GM23338 (cell line): ENCODE data around the gene COL16A1. TPM values are rescaled to one million over a fixed set of nuclear protein-coding genes. Genes with fewer than 3 reads are reported as not detected.

Experiments
- ATAC-seq: fragments of 200-7000 bp; cut with Tn5 transposase; 3 replicates; pipeline ENCODE4 v1.9.1; 2020
- DNase-seq: peaks from one replicate; pipeline ENCODE4 v3.0.0-alpha.2; 2015; ENCODE audit warnings: low spot score
- H2AFZ ChIP-seq: fragments of 200-600 bp; sonication (generic); 2 replicates; pipeline ENCODE4 v1.8.0; 2016; ENCODE audit warnings: antibody characterized with exemption, mild to moderate bottlenecking, moderate library complexity
- H3F3A ChIP-seq: fragments of 200-600 bp; sonication (generic); replicated peaks from 2 replicates; pipeline ENCODE4 v1.8.0; 2017; ENCODE audit warnings: antibody characterized with exemption, mixed run types, low read depth
- H3K27ac ChIP-seq: fragments of 200-600 bp; sonication (generic); 2 replicates; pipeline ENCODE4 v1.6.1; 2016; ENCODE audit warnings: low read depth
- H3K27me3 ChIP-seq: fragments of 200-600 bp; sonication (generic); 2 replicates; pipeline ENCODE4 v1.8.0; 2016; ENCODE audit warnings: mild to moderate bottlenecking, mixed run types, moderate library complexity; ENCODE audit not compliant: insufficient read depth
- H3K36me3 ChIP-seq: fragments of 200-600 bp; sonication (generic); 2 replicates; pipeline ENCODE4 v1.8.0; 2016; ENCODE audit warnings: mild to moderate bottlenecking; ENCODE audit not compliant: insufficient read depth
- H3K4me1 ChIP-seq: fragments of 200-600 bp; sonication (generic); 2 replicates; pipeline ENCODE4 v1.8.0; 2016; ENCODE audit warnings: mild to moderate bottlenecking, moderate library complexity; ENCODE audit not compliant: insufficient read depth
- H3K4me2 ChIP-seq: fragments of 200-600 bp; sonication (generic); 2 replicates; pipeline ENCODE4 v1.7.1; 2017; ENCODE audit warnings: mixed run types
- H3K4me3 ChIP-seq: fragments of 200-600 bp; sonication (generic); 2 replicates; pipeline ENCODE4 v1.6.1; 2016; ENCODE audit warnings: mixed run types
- H3K79me2 ChIP-seq: fragments of 200-600 bp; sonication (generic); replicated peaks from 2 replicates; pipeline ENCODE4 v1.8.0; 2017; ENCODE audit warnings: mild to moderate bottlenecking; ENCODE audit not compliant: insufficient read depth
- H3K9me2 ChIP-seq: fragments of 200-600 bp; sonication (generic); 2 replicates; pipeline ENCODE4 v1.8.0; 2017; ENCODE audit not compliant: insufficient read depth
- H4K20me1 ChIP-seq: fragments of 200-600 bp; sonication (generic); replicated peaks from 2 replicates; pipeline ENCODE4 v1.8.0; 2017; ENCODE audit warnings: mild to moderate bottlenecking; ENCODE audit not compliant: insufficient read depth
- H3K27ac Mint-ChIP-seq: 2 replicates; pipeline ENCODE4 v1.8.0; 2020; ENCODE audit warnings: inconsistent platforms, mild to moderate bottlenecking, moderate library complexity, mixed read lengths
- H3K27me3 Mint-ChIP-seq: 3 replicates; pipeline ENCODE4 v1.8.0; 2022; ENCODE audit warnings: low read depth, mild to moderate bottlenecking, moderate library complexity, mixed read lengths, inconsistent platforms; ENCODE audit not compliant: insufficient read depth, poor library complexity
- H3K36me3 Mint-ChIP-seq: 3 replicates; pipeline ENCODE4 v1.8.0; 2021; ENCODE audit warnings: low read depth, mild to moderate bottlenecking, inconsistent platforms, moderate library complexity, mixed read lengths
- H3K4me1 Mint-ChIP-seq: 3 replicates; pipeline ENCODE4 v1.8.0; 2020; ENCODE audit warnings: mild to moderate bottlenecking, inconsistent platforms, mixed read lengths
- H3K4me3 Mint-ChIP-seq: 3 replicates; pipeline ENCODE4 v1.8.0; 2021; ENCODE audit warnings: moderate library complexity, mild to moderate bottlenecking, inconsistent platforms, mixed read lengths
- H3K9me3 Mint-ChIP-seq: 3 replicates; pipeline ENCODE4 v1.8.0; 2020; ENCODE audit warnings: moderate library complexity, mild to moderate bottlenecking, inconsistent platforms, mixed read lengths
- CREB1 ChIP-seq: fragments of 250-450 bp; sonication (Bioruptor Pico); IDR thresholded peaks from 2 replicates; pipeline ENCODE4 v1.5.0; 2020; ENCODE audit warnings: low read depth, mild to moderate bottlenecking, moderate library complexity
- CTCF ChIP-seq, 2 experiments: fragments of 200-600 bp in 1 of 2; sonication (generic) in 1 of 2; conservative IDR thresholded peaks; 2 replicates each; pipeline versions ENCODE4 v1.5.1 to v1.6.1; 2016 to 2017; ENCODE audit warnings: antibody characterized with exemption in 2 of 2, low read depth in 2 of 2, mild to moderate bottlenecking in 2 of 2, moderate library complexity in 1 of 2
- ETS1 ChIP-seq: IDR thresholded peaks from 2 replicates; pipeline ENCODE4 v1.6.1; 2016; ENCODE audit warnings: antibody characterized with exemption
- EZH2 ChIP-seq: fragments of 200-600 bp; sonication (generic); IDR thresholded peaks from one replicate; pipeline ENCODE4 v1.8.0; 2017; ENCODE audit warnings: antibody characterized with exemption, mild to moderate bottlenecking, low read depth; ENCODE audit not compliant: unreplicated experiment
- EZH2phosphoT487 ChIP-seq: fragments of 200-600 bp; sonication (generic); IDR thresholded peaks from one replicate; pipeline ENCODE4 v1.8.1; 2018; ENCODE audit warnings: antibody characterized with exemption; ENCODE audit not compliant: unreplicated experiment
- JUNB ChIP-seq: IDR thresholded peaks from one replicate; pipeline ENCODE4 v1.6.1; 2016; ENCODE audit warnings: antibody characterized with exemption; ENCODE audit not compliant: unreplicated experiment
- NANOG ChIP-seq: IDR thresholded peaks from 2 replicates; pipeline ENCODE4 v1.6.1; 2016; ENCODE audit warnings: antibody characterized with exemption, borderline replicate concordance
- POLR2AphosphoS5 ChIP-seq: IDR thresholded peaks from 2 replicates; pipeline ENCODE4 v1.6.1; 2016; ENCODE audit warnings: antibody characterized with exemption, low read depth
- ZNF331 ChIP-seq: fragments of 250-450 bp; sonication (Bioruptor Pico); IDR thresholded peaks from 2 replicates; pipeline ENCODE4 v1.5.0; 2020; ENCODE audit warnings: low read depth, mild to moderate bottlenecking, moderate library complexity
- ZNF462 ChIP-seq: fragments of 250-450 bp; sonication (Bioruptor Pico); IDR thresholded peaks from 2 replicates; pipeline ENCODE4 v1.5.0; 2020; ENCODE audit warnings: mild to moderate bottlenecking, moderate library complexity
- long read RNA-seq: library from polyadenylated mRNA; unstranded; transcript quantifications from one replicate; pipeline ENCODE4 v2.0.0, GENCODE V29; 2020; ENCODE audit not compliant: unreplicated experiment
- polyA plus RNA-seq: library from polyadenylated mRNA; unstranded; fragments of >200 nt; fragmentation: Nextera tagmentation; extraction: Ambion mirVana; gene quantifications from 2 replicates; pipeline ENCODE4 v1.2.1, GENCODE V29; 2016
- total RNA-seq: library from RNA; depleted of rRNA; stranded (reverse); fragments of >200 nt; shearing (Covaris generic); gene quantifications from 2 replicates; pipeline ENCODE4 v1.2.3, GENCODE V29; 2014; rRNA removed

Gene COL16A1
- total RNA-seq, result 13.2 and 15.7 TPM in 2 replicates
- polyA plus RNA-seq, result 3.4 and 4.2 TPM in 2 replicates
- long read RNA-seq, partial matches to known transcripts, result 0 of 1 reads
- long read RNA-seq, other reads (novel, unspliced or antisense), result 1 of 1 reads

- Histone ChIP-seq H3K36me3 (no peaks in the 10 kb centered on the region), H3K79me2 (no peaks in the 10 kb centered on the region), H3K4me3 (peak within 1 kb of the TSS; percentile 77), H2AFZ (peak within 1 kb of the TSS; percentile 98), H3K4me1 (peaks cover 21% of the 10 kb centered on the region), H3K9me2 (no peaks in the 10 kb centered on the region), H3F3A (peaks cover 12% of the 10 kb centered on the region; the same call in 1 of the 2 replicates), H3K4me2 (peak within 1 kb of the TSS; percentile 92), H4K20me1 (no peaks in the 10 kb centered on the region), H3K27ac (peak within 1 kb of the TSS; percentile 73), H3K27me3 (no peaks in the 10 kb centered on the region)
- peaks cover 3% of the 10 kb centered on the region; the same call in 1 of the 3 replicates for H3K36me3 Mint-ChIP-seq
- peak; percentile 81 for ATAC-seq
- no peak for TF ChIP-seq CREB1 (CRISPR knock-in tag)
- TF ChIP-seq POLR2AphosphoS5, result peak; percentile 51
- peaks cover 44% of the 10 kb centered on the region for H3K4me1 Mint-ChIP-seq
- H3K4me3 Mint-ChIP-seq, result peak within 1 kb of the TSS; percentile 73
- peaks cover 34% of the 10 kb centered on the region for H3K27me3 Mint-ChIP-seq
- no peaks in the 10 kb centered on the region for H3K9me3 Mint-ChIP-seq
- DNase-seq, result peak; percentile 81
- peak within 1 kb of the TSS; percentile 87 for H3K27ac Mint-ChIP-seq
Observed at GRCh38 chr1:31703431-31704270, at the start of gene COL16A1. COL16A1 (minus strand) TSS chr1:31704017; CDS start chr1:31702193, 1,824 bp downstream.

- no peaks in the 10 kb centered on the region for H4K20me1 ChIP-seq
- Mint-ChIP-seq H3K36me3 (no peaks in the 10 kb centered on the region; the same call in 2 of the 3 replicates), H3K9me3 (no peaks in the 10 kb centered on the region; the same call in 2 of the 3 replicates), H3K27me3 (peaks cover 10% of the 10 kb centered on the region), H3K27ac (peak overlapping the region; percentile 26; the same call in 1 of the 2 replicates), H3K4me1 (peaks cover 44% of the 10 kb centered on the region), H3K4me3 (no peak overlapping the region)
- no peaks in the 10 kb centered on the region for H3K27me3 ChIP-seq
- ATAC-seq, result no peak
- 0 out of 2 replicates have a peak, but pooled peaks cover 2% of the 10 kb centered on the region for H3K79me2 ChIP-seq
- no peak overlapping the region for H3K4me2 ChIP-seq
- no peak overlapping the region for H2AFZ ChIP-seq
- no peaks in the 10 kb centered on the region for H3K9me2 ChIP-seq
- no peak overlapping the region for H3K4me3 ChIP-seq
- H3K27ac ChIP-seq, result no peak overlapping the region
- peaks cover 15% of the 10 kb centered on the region for H3K4me1 ChIP-seq
- no peaks in the 10 kb centered on the region for H3K36me3 ChIP-seq
- DNase-seq, result no peak
- H3F3A ChIP-seq, result peaks cover 4% of the 10 kb centered on the region; the same call in 1 of the 2 replicates
- TF ChIP-seq EZH2phosphoT487 (no peak), EZH2 (no peak), ZNF331 (CRISPR knock-in tag) (no peak), CTCF (conservative IDR thresholded peaks at IDR 0.05; ENCODE audit: low read depth in 2 of 2) (no peak), JUNB (no peak), NANOG (no peak), POLR2AphosphoS5 (no peak), ETS1 (no peak), ZNF462 (CRISPR knock-in tag) (no peak)
Observed at GRCh38 chr1:31752952-31753475, 49.2 kb upstream of the COL16A1 start.
